Mammary epithelial cell (primary cell): ENCODE data around the gene KREMEN2.

Experiments used
- EZH2 ChIP-seq: IDR thresholded peaks from 2 replicates; pipeline ENCODE4 v1.6.1; 2012; ENCODE audit warnings: low read length, inconsistent platforms, borderline replicate concordance
- TF ChIP-seq, protein P1 (sequence below), 2 donors: IDR thresholded peaks in 1 of 2; conservative IDR thresholded peaks in 1 of 2; 2 replicates each; pipeline ENCODE4 v1.5.1; 2011 to 2012; ENCODE audit warnings: inconsistent platforms in 2 of 2, low read length in 2 of 2, mild to moderate bottlenecking in 2 of 2, control low read depth in 1 of 2, low read depth in 1 of 2; ENCODE audit not compliant: insufficient read depth in 1 of 2; ENCODE audit errors: extremely low read depth in 1 of 2

DNA sequence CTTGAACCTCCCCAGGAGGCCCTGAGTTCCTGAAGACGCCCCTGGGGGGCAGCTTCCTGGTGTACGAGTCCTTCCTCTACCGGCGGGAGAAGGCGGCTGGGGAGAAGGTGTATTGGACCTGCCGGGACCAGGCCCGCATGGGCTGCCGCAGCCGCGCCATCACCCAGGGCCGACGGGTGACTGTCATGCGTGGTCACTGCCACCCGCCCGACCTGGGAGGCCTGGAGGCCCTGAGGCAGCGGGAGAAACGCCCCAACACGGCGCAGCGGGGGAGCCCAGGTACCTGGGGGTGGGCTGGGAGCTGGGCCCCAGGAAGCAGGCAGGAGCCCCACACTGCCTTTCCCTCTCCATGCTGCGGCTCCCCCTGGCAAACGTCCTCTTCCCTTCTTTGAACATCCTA lies 30.4 kb upstream of the KREMEN2 start:
- TF ChIP-seq EZH2: no peak
- TF ChIP-seq, protein P1, sequence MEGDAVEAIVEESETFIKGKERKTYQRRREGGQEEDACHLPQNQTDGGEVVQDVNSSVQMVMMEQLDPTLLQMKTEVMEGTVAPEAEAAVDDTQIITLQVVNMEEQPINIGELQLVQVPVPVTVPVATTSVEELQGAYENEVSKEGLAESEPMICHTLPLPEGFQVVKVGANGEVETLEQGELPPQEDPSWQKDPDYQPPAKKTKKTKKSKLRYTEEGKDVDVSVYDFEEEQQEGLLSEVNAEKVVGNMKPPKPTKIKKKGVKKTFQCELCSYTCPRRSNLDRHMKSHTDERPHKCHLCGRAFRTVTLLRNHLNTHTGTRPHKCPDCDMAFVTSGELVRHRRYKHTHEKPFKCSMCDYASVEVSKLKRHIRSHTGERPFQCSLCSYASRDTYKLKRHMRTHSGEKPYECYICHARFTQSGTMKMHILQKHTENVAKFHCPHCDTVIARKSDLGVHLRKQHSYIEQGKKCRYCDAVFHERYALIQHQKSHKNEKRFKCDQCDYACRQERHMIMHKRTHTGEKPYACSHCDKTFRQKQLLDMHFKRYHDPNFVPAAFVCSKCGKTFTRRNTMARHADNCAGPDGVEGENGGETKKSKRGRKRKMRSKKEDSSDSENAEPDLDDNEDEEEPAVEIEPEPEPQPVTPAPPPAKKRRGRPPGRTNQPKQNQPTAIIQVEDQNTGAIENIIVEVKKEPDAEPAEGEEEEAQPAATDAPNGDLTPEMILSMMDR (conservative IDR thresholded peaks at IDR 0.05 in 1 of 2, IDR thresholded peaks at IDR 0.05 in 1 of 2; ENCODE audit: extremely low read depth in 1 of 2, insufficient read depth in 1 of 2, low read depth in 1 of 2, low read length in 2 of 2): no peak
